OCI-LY1 (cell line): Measurements from ENCODE around the gene EYA2.

Experiments
- H2AFZ ChIP-seq: fragments of 200-600 bp; sonication (generic), shearing (Covaris generic); 2 replicates; pipeline ENCODE4 v1.6.0; 2014; ENCODE audit warnings: antibody characterized with exemption, mild to moderate bottlenecking, low read length
- H3F3A ChIP-seq: fragments of 200-600 bp; sonication (generic), shearing (Covaris generic); 2 replicates; pipeline ENCODE4 v1.6.0; 2014; ENCODE audit warnings: mild to moderate bottlenecking, antibody characterized with exemption, low read length, moderate library complexity; ENCODE audit not compliant: insufficient read depth
- H3K27ac ChIP-seq: fragments of 200-600 bp; sonication (generic); 2 replicates; pipeline ENCODE4 v1.5.1; 2014; ENCODE audit warnings: low read length, mixed run types, mild to moderate bottlenecking, low read depth; ENCODE audit not compliant: poor library complexity, severe bottlenecking
- H3K27me3 ChIP-seq: fragments of 200-600 bp; sonication (generic); 2 replicates; pipeline ENCODE4 v1.6.0; 2014; ENCODE audit warnings: antibody characterized with exemption, mild to moderate bottlenecking, low read length, moderate library complexity; ENCODE audit not compliant: insufficient read depth
- H3K36me3 ChIP-seq: fragments of 200-600 bp; sonication (generic); 2 replicates; pipeline ENCODE4 v1.6.1; 2014; ENCODE audit warnings: mild to moderate bottlenecking, antibody characterized with exemption, low read length, moderate library complexity, mixed read lengths; ENCODE audit not compliant: insufficient read depth
- H3K4me1 ChIP-seq: fragments of 200-600 bp; sonication (generic); 2 replicates; pipeline ENCODE4 v1.5.1; 2014; ENCODE audit warnings: mild to moderate bottlenecking, low read length, moderate library complexity; ENCODE audit not compliant: insufficient read depth, severe bottlenecking
- H3K4me2 ChIP-seq: fragments of 200-600 bp; sonication (generic), shearing (Covaris generic); 2 replicates; pipeline ENCODE4 v1.6.1; 2014; ENCODE audit warnings: low read length
- H3K4me3 ChIP-seq: fragments of 200-600 bp; sonication (generic); 2 replicates; pipeline ENCODE4 v1.5.1; 2014; ENCODE audit warnings: low read length, low read depth, mild to moderate bottlenecking, mixed read lengths; ENCODE audit not compliant: poor library complexity, severe bottlenecking
- H3K79me2 ChIP-seq: fragments of 200-600 bp; shearing (Covaris generic); 2 replicates; pipeline ENCODE4 v1.6.1; 2016; ENCODE audit warnings: mixed run types, low read length, mixed read lengths; ENCODE audit not compliant: insufficient read depth
- H3K9ac ChIP-seq: fragments of 200-600 bp; sonication (generic), shearing (Covaris generic); 2 replicates; pipeline ENCODE4 v1.6.1; 2014; ENCODE audit warnings: mild to moderate bottlenecking, low read length, mixed read lengths
- H3K9me2 ChIP-seq: fragments of 200-600 bp; sonication (generic), shearing (Covaris generic); 2 replicates; pipeline ENCODE4 v1.6.1; 2014; ENCODE audit warnings: low read depth, mild to moderate bottlenecking, low read length, mixed read lengths
- H3K9me3 ChIP-seq: fragments of 200-600 bp; shearing (Covaris generic); 2 replicates; pipeline ENCODE4 v1.6.1; 2014; ENCODE audit warnings: low read length, mixed read lengths
- H4K20me1 ChIP-seq: fragments of 200-600 bp; sonication (generic), shearing (Covaris generic); 2 replicates; pipeline ENCODE4 v1.6.0; 2016; ENCODE audit warnings: mild to moderate bottlenecking, low read length; ENCODE audit not compliant: insufficient read depth
- EZH2 ChIP-seq: fragments of 200-600 bp; sonication (generic), shearing (Covaris generic); IDR thresholded peaks from 2 replicates; pipeline ENCODE4 v1.8.0; 2017; ENCODE audit warnings: borderline replicate concordance, mixed run types, mild to moderate bottlenecking, antibody characterized with exemption, low read length, moderate library complexity, mixed read lengths
- TF ChIP-seq, protein P1 (sequence below): fragments of 200-600 bp; sonication (generic), shearing (Covaris generic); IDR thresholded peaks from 2 replicates; pipeline ENCODE4 v1.5.1; 2017; ENCODE audit warnings: mild to moderate bottlenecking, antibody characterized with exemption, low read length, moderate library complexity, mixed read lengths

Gene EYA2

GRCh38 chr20:47111576-47111975 lies 216.9 kb downstream of the EYA2 start:
- no peak overlapping the region for H3K27ac ChIP-seq
- H3K4me3 ChIP-seq: no peak overlapping the region
- H2AFZ ChIP-seq: no peak overlapping the region
- peaks cover 6% of the 10 kb centered on the region; the same call in 1 of the 2 replicates for H3K9me3 ChIP-seq
- no peaks in the 10 kb centered on the region for H3K27me3 ChIP-seq
- no peaks in the 10 kb centered on the region for H3F3A ChIP-seq
- no peak overlapping the region for H3K4me2 ChIP-seq
- no peaks in the 10 kb centered on the region for H4K20me1 ChIP-seq
- H3K79me2 ChIP-seq: no peaks in the 10 kb centered on the region
- H3K36me3 ChIP-seq: no peaks in the 10 kb centered on the region; the same call in 1 of the 2 replicates
- no peak for TF ChIP-seq EZH2
- TF ChIP-seq, protein P1, sequence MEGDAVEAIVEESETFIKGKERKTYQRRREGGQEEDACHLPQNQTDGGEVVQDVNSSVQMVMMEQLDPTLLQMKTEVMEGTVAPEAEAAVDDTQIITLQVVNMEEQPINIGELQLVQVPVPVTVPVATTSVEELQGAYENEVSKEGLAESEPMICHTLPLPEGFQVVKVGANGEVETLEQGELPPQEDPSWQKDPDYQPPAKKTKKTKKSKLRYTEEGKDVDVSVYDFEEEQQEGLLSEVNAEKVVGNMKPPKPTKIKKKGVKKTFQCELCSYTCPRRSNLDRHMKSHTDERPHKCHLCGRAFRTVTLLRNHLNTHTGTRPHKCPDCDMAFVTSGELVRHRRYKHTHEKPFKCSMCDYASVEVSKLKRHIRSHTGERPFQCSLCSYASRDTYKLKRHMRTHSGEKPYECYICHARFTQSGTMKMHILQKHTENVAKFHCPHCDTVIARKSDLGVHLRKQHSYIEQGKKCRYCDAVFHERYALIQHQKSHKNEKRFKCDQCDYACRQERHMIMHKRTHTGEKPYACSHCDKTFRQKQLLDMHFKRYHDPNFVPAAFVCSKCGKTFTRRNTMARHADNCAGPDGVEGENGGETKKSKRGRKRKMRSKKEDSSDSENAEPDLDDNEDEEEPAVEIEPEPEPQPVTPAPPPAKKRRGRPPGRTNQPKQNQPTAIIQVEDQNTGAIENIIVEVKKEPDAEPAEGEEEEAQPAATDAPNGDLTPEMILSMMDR: no peak
- H3K4me1 ChIP-seq: no peaks in the 10 kb centered on the region
- no peaks in the 10 kb centered on the region for H3K9me2 ChIP-seq
- no peak overlapping the region for H3K9ac ChIP-seq

DNA sequence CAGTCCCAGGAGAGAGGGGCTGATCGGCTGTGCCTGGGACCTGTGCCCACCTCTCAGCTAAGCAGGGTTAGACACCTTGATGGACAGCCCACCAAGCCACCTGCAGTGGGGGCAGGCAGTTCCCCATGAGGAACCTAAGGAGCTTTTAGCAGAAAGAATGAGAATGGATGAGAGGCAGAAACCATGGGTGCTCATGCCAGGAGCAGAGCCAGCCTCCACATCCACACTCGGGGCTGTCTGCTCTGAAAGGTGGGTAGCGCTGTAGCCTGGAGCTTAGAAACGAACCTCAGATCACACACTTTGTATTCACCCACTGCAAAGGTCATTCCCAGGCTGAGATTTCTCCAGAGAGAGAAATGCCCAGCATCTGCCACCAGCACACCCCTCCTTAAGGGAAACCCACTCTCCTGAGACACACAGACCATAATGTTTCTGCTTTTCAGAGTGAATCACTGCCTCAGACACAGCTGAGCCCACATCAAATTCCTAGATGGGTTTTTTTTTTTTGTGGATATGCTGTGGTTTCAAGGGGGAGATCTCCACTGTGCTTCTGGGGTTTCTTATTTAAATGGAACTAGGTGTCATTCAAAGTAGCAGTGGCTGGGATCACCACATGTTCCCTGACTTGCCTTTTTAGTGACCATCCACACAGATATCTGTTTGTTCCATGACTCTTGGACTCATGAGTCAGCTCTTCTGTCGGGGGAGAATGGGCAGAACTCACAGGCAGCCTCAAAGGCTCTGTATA lies 218.9 kb downstream of the EYA2 start:
- H3K9me2 ChIP-seq: no peaks in the 10 kb centered on the region
- TF ChIP-seq EZH2: no peak
- TF ChIP-seq, protein P1: no peak
- no peak overlapping the region for H3K9ac ChIP-seq
- no peaks in the 10 kb centered on the region for H3K79me2 ChIP-seq
- no peak overlapping the region for H2AFZ ChIP-seq
- H3K4me2 ChIP-seq: no peak overlapping the region
- H3K27me3 ChIP-seq: no peaks in the 10 kb centered on the region
- no peaks in the 10 kb centered on the region for H3F3A ChIP-seq
- peaks cover 6% of the 10 kb centered on the region; the same call in 1 of the 2 replicates for H3K9me3 ChIP-seq
- H4K20me1 ChIP-seq: no peaks in the 10 kb centered on the region
- no peaks in the 10 kb centered on the region; the same call in 1 of the 2 replicates for H3K36me3 ChIP-seq
- H3K27ac ChIP-seq: no peak overlapping the region
- no peaks in the 10 kb centered on the region for H3K4me1 ChIP-seq
- no peak overlapping the region for H3K4me3 ChIP-seq

DNA sequence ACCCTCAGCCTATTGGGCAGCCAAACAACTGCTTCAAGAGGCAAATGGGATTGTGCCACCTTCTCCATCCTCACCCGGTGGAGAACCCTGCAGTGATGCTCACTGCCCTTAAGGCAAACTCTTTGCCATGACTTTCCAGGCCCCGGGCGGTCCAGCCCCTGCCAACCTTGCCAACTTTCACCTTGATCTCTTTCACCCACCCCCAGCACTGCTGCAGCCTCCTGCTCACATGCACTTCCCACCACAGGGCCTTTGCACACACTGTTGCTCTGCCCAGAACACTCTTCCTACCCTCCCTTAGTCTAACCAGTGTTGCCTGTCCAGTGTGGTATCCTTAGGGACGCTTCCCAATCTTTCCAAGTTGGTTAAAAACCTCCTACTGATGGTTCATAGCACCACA lies 221.1 kb downstream of the EYA2 start:
- Histone ChIP-seq H3K9ac (no peak overlapping the region), H3K79me2 (no peaks in the 10 kb centered on the region), H4K20me1 (no peaks in the 10 kb centered on the region), H3K9me3 (peaks cover 6% of the 10 kb centered on the region; the same call in 1 of the 2 replicates), H3K4me2 (no peak overlapping the region), H3K27ac (no peak overlapping the region), H3F3A (no peaks in the 10 kb centered on the region), H3K4me3 (no peak overlapping the region), H3K36me3 (no peaks in the 10 kb centered on the region; the same call in 1 of the 2 replicates), H3K27me3 (no peaks in the 10 kb centered on the region), H2AFZ (no peak overlapping the region), H3K9me2 (no peaks in the 10 kb centered on the region), H3K4me1 (no peaks in the 10 kb centered on the region)
- TF ChIP-seq, protein P1: no peak
- no peak for TF ChIP-seq EZH2
